ENCODE data around the gene IDH1.

GRCh38 chr2:208296610-208297009 is 41.7 kb upstream of the IDH1 start:
- TF ChIP-seq REST (IDR thresholded peaks at IDR 0.05; ENCODE audit: insufficient read depth in 1 of 2, low read depth in 2 of 2, low read length in 1 of 2) (no peak), CTCF (IDR thresholded peaks at IDR 0.05) (no peak), POLR2AphosphoS5 (IDR thresholded peaks at IDR 0.05; ENCODE audit: low read depth, low read length) (no peak), SIN3A (IDR thresholded peaks at IDR 0.05; ENCODE audit: borderline replicate concordance, insufficient read depth, low read depth, low read length) (no peak), TCF7L2 (IDR thresholded peaks at IDR 0.05; ENCODE audit: low read depth, low read length) (no peak)

Measured in Panc1 (cell line).